GM23338 (cell line): ENCODE measurements around the gene SYNGR4.

ENCODE experiments used
- CREB1 ChIP-seq: fragments of 250-450 bp; sonication (Bioruptor Pico); IDR thresholded peaks from 2 replicates; pipeline ENCODE4 v1.5.0; 2020; ENCODE audit warnings: low read depth, mild to moderate bottlenecking, moderate library complexity
- EZH2 ChIP-seq: fragments of 200-600 bp; sonication (generic); IDR thresholded peaks from one replicate; pipeline ENCODE4 v1.8.0; 2017; ENCODE audit warnings: antibody characterized with exemption, mild to moderate bottlenecking, low read depth; ENCODE audit not compliant: unreplicated experiment
- EZH2phosphoT487 ChIP-seq: fragments of 200-600 bp; sonication (generic); IDR thresholded peaks from one replicate; pipeline ENCODE4 v1.8.1; 2018; ENCODE audit warnings: antibody characterized with exemption; ENCODE audit not compliant: unreplicated experiment
- JUNB ChIP-seq: IDR thresholded peaks from one replicate; pipeline ENCODE4 v1.6.1; 2016; ENCODE audit warnings: antibody characterized with exemption; ENCODE audit not compliant: unreplicated experiment
- NANOG ChIP-seq: IDR thresholded peaks from 2 replicates; pipeline ENCODE4 v1.6.1; 2016; ENCODE audit warnings: antibody characterized with exemption, borderline replicate concordance
- POLR2AphosphoS5 ChIP-seq: IDR thresholded peaks from 2 replicates; pipeline ENCODE4 v1.6.1; 2016; ENCODE audit warnings: antibody characterized with exemption, low read depth
- STAT1 ChIP-seq: IDR thresholded peaks from one replicate; pipeline ENCODE4 v1.6.1; 2016; ENCODE audit warnings: antibody characterized with exemption; ENCODE audit not compliant: unreplicated experiment
- ZNF114 ChIP-seq: fragments of 250-450 bp; sonication (Bioruptor Pico); IDR thresholded peaks from 2 replicates; pipeline ENCODE4 v1.5.0; 2020; ENCODE audit warnings: mild to moderate bottlenecking, moderate library complexity
- ZNF331 ChIP-seq: fragments of 250-450 bp; sonication (Bioruptor Pico); IDR thresholded peaks from 2 replicates; pipeline ENCODE4 v1.5.0; 2020; ENCODE audit warnings: low read depth, mild to moderate bottlenecking, moderate library complexity
- TF ChIP-seq, protein P1 (sequence below), 2 experiments: fragments of 200-600 bp in 1 of 2; sonication (generic) in 1 of 2; conservative IDR thresholded peaks; 2 replicates each; pipeline versions ENCODE4 v1.5.1 to v1.6.1; 2016 to 2017; ENCODE audit warnings: antibody characterized with exemption in 2 of 2, low read depth in 2 of 2, mild to moderate bottlenecking in 2 of 2, moderate library complexity in 1 of 2
- TF ChIP-seq, protein P2 (sequence below): IDR thresholded peaks from 2 replicates; pipeline ENCODE4 v1.6.1; 2016; ENCODE audit warnings: antibody characterized with exemption
- TF ChIP-seq, protein P3 (sequence below): IDR thresholded peaks from one replicate; pipeline ENCODE4 v1.6.1; 2018; ENCODE audit warnings: antibody characterized with exemption; ENCODE audit not compliant: unreplicated experiment
- TF ChIP-seq, protein P4 (sequence below): fragments of 250-450 bp; sonication (Bioruptor Pico); IDR thresholded peaks from 2 replicates; pipeline ENCODE4 v1.5.0; 2020; ENCODE audit warnings: mild to moderate bottlenecking, moderate library complexity

DNA sequence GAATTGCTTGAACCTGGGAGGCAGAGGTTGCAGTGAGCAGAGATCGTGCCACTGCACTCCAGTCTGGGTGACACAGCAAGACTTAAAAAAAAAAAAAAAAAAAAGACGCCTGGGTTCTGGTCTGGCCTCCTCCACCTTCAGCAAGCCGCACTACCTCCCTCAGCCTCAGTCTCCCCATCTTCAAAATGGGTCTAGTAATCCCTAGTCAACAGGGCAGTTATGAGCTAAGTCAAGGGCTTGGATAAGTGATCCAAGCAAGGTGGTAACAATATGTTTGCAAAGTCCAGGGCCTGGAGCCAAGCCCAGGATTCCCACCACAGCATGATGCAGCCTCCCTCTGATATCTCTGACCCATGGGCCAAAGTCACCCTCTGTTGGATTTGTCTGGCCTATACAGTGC, 22.8 kb downstream of the SYNGR4 start:
- TF ChIP-seq, protein P1, sequence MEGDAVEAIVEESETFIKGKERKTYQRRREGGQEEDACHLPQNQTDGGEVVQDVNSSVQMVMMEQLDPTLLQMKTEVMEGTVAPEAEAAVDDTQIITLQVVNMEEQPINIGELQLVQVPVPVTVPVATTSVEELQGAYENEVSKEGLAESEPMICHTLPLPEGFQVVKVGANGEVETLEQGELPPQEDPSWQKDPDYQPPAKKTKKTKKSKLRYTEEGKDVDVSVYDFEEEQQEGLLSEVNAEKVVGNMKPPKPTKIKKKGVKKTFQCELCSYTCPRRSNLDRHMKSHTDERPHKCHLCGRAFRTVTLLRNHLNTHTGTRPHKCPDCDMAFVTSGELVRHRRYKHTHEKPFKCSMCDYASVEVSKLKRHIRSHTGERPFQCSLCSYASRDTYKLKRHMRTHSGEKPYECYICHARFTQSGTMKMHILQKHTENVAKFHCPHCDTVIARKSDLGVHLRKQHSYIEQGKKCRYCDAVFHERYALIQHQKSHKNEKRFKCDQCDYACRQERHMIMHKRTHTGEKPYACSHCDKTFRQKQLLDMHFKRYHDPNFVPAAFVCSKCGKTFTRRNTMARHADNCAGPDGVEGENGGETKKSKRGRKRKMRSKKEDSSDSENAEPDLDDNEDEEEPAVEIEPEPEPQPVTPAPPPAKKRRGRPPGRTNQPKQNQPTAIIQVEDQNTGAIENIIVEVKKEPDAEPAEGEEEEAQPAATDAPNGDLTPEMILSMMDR (conservative IDR thresholded peaks at IDR 0.05; ENCODE audit: low read depth in 2 of 2) = no peak
- TF ChIP-seq POLR2AphosphoS5 (no peak), EZH2 (no peak), NANOG (no peak), EZH2phosphoT487 (no peak), ZNF331 (CRISPR knock-in tag) (no peak), CREB1 (CRISPR knock-in tag) (no peak), STAT1 (no peak), JUNB (no peak), ZNF114 (CRISPR knock-in tag) (no peak)
- TF ChIP-seq, protein P2, sequence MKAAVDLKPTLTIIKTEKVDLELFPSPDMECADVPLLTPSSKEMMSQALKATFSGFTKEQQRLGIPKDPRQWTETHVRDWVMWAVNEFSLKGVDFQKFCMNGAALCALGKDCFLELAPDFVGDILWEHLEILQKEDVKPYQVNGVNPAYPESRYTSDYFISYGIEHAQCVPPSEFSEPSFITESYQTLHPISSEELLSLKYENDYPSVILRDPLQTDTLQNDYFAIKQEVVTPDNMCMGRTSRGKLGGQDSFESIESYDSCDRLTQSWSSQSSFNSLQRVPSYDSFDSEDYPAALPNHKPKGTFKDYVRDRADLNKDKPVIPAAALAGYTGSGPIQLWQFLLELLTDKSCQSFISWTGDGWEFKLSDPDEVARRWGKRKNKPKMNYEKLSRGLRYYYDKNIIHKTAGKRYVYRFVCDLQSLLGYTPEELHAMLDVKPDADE = no peak
- TF ChIP-seq, protein P3, sequence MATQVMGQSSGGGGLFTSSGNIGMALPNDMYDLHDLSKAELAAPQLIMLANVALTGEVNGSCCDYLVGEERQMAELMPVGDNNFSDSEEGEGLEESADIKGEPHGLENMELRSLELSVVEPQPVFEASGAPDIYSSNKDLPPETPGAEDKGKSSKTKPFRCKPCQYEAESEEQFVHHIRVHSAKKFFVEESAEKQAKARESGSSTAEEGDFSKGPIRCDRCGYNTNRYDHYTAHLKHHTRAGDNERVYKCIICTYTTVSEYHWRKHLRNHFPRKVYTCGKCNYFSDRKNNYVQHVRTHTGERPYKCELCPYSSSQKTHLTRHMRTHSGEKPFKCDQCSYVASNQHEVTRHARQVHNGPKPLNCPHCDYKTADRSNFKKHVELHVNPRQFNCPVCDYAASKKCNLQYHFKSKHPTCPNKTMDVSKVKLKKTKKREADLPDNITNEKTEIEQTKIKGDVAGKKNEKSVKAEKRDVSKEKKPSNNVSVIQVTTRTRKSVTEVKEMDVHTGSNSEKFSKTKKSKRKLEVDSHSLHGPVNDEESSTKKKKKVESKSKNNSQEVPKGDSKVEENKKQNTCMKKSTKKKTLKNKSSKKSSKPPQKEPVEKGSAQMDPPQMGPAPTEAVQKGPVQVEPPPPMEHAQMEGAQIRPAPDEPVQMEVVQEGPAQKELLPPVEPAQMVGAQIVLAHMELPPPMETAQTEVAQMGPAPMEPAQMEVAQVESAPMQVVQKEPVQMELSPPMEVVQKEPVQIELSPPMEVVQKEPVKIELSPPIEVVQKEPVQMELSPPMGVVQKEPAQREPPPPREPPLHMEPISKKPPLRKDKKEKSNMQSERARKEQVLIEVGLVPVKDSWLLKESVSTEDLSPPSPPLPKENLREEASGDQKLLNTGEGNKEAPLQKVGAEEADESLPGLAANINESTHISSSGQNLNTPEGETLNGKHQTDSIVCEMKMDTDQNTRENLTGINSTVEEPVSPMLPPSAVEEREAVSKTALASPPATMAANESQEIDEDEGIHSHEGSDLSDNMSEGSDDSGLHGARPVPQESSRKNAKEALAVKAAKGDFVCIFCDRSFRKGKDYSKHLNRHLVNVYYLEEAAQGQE = no peak
- TF ChIP-seq, protein P4, sequence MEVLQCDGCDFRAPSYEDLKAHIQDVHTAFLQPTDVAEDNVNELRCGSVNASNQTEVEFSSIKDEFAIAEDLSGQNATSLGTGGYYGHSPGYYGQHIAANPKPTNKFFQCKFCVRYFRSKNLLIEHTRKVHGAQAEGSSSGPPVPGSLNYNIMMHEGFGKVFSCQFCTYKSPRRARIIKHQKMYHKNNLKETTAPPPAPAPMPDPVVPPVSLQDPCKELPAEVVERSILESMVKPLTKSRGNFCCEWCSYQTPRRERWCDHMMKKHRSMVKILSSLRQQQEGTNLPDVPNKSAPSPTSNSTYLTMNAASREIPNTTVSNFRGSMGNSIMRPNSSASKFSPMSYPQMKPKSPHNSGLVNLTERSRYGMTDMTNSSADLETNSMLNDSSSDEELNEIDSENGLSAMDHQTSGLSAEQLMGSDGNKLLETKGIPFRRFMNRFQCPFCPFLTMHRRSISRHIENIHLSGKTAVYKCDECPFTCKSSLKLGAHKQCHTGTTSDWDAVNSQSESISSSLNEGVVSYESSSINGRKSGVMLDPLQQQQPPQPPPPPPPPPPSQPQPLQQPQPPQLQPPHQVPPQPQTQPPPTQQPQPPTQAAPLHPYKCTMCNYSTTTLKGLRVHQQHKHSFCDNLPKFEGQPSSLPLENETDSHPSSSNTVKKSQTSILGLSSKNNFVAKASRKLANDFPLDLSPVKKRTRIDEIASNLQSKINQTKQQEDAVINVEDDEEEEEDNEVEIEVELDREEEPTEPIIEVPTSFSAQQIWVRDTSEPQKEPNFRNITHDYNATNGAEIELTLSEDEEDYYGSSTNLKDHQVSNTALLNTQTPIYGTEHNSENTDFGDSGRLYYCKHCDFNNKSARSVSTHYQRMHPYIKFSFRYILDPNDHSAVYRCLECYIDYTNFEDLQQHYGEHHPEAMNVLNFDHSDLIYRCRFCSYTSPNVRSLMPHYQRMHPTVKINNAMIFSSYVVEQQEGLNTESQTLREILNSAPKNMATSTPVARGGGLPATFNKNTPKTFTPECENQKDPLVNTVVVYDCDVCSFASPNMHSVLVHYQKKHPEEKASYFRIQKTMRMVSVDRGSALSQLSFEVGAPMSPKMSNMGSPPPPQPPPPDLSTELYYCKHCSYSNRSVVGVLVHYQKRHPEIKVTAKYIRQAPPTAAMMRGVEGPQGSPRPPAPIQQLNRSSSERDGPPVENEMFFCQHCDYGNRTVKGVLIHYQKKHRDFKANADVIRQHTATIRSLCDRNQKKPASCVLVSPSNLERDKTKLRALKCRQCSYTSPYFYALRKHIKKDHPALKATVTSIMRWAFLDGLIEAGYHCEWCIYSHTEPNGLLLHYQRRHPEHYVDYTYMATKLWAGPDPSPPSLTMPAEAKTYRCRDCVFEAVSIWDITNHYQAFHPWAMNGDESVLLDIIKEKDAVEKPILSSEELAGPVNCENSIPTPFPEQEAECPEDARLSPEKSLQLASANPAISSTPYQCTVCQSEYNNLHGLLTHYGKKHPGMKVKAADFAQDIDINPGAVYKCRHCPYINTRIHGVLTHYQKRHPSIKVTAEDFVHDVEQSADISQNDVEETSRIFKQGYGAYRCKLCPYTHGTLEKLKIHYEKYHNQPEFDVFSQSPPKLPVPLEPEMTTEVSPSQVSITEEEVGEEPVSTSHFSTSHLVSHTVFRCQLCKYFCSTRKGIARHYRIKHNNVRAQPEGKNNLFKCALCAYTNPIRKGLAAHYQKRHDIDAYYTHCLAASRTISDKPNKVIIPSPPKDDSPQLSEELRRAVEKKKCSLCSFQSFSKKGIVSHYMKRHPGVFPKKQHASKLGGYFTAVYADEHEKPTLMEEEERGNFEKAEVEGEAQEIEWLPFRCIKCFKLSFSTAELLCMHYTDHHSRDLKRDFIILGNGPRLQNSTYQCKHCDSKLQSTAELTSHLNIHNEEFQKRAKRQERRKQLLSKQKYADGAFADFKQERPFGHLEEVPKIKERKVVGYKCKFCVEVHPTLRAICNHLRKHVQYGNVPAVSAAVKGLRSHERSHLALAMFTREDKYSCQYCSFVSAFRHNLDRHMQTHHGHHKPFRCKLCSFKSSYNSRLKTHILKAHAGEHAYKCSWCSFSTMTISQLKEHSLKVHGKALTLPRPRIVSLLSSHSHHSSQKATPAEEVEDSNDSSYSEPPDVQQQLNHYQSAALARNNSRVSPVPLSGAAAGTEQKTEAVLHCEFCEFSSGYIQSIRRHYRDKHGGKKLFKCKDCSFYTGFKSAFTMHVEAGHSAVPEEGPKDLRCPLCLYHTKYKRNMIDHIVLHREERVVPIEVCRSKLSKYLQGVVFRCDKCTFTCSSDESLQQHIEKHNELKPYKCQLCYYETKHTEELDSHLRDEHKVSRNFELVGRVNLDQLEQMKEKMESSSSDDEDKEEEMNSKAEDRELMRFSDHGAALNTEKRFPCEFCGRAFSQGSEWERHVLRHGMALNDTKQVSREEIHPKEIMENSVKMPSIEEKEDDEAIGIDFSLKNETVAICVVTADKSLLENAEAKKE (CRISPR knock-in tag) = no peak
